GM19372 (cell line): ENCODE results near the gene AZU1.
"Not testable (repeated sequence)": the region's sequence is repeated elsewhere in the genome, so short reads cannot be mapped to it uniquely, and the experiment has no call there.

ENCODE experiments used
- ATAC-seq: cut with Tn5 transposase; IDR thresholded peaks from one replicate; pipeline ENCODE4 v1.9.1; 2021; ENCODE audit warnings: mild to moderate bottlenecking, low read depth, moderate library complexity; ENCODE audit not compliant: unreplicated experiment

The AZU1 gene

GRCh38 chr19:852136-853013, 24.7 kb downstream of the AZU1 start, which contains the start of gene ELANE:
ELANE (plus strand) TSS chr19:852303; CDS start chr19:852329, 26 bp downstream.
- no peak for ATAC-seq

- no peak for ATAC-seq
Measured at GRCh38 chr19:853014-853585, 25.5 kb downstream of the AZU1 start.

DNA sequence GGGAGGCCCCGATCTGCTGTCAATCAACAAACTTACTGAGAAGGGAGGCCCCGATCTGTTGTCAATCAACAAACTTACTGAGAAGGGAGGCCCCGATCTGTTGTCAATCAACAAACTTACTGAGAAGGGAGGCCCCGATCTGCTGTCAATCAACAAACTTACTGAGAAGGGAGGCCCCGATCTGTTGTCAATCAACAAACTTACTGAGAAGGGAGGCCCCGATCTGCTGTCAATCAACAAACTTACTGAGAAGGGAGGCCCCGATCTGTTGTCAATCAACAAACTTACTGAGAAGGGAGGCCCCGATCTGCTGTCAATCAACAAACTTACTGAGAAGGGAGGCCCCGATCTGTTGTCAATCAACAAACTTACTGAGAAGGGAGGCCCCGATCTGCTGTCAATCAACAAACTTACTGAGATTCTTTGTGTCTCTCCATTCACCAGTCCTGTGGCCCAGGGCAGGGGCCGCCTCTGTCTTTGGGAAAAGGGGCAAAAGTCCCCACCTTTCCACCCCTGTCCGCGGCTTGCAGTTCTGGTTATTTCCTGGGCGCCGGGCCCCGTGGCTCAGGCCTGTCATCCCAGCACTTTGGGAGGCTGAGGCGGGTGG, 26.1 kb downstream of the AZU1 start:
- not testable (repeated sequence) for ATAC-seq

DNA sequence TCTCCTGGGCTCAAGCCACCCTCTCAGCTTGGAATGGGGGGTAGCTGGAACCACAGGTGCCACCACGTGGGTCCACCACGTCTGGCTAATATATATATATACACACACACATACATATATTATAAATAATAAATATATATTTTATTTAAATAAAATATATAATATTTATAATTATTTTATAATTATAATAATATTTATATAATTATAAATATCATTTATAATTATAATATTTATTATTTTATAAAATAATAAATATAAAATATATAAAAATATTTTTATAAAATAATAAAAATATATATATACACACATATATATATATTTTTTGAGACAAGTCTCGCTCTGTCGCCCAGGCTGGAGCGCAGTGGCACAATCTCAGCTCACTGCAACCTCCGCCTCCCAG, 26.9 kb downstream of the AZU1 start:
- no peak for ATAC-seq

DNA sequence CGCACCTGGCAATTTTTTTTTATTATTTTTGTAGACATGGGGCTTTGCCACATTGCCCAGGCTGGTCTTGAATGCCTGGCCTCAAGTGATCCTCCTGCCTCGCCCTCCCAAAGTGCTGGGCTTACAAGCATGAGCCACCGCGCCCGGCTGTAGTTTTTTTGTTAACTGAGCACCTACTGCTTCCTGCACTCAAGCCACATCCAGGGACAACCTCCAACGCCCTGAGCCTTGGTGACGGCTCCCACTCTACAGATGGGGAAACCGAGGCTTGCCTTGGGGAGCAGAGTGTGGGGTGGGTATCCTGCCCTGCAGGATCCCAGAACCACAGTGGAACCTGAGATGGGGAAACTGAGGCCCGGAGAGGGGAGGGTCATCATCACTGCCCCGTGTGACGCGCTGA, 27.5 kb downstream of the AZU1 start:
- no peak for ATAC-seq

GRCh38 chr19:855566-856120, 28.0 kb downstream of the AZU1 start:
- ATAC-seq: no peak

GRCh38 chr19:858284-858683, 30.6 kb downstream of the AZU1 start:
- no peak for ATAC-seq

- ATAC-seq: no peak
Measured at GRCh38 chr19:858868-859843, 31.5 kb downstream of the AZU1 start, which contains the start of gene CFD. CFD (plus strand) TSS chr19:859664; CDS start chr19:859690, 26 bp downstream.

GRCh38 chr19:861141-861755, 33.6 kb downstream of the AZU1 start:
- no peak for ATAC-seq

DNA sequence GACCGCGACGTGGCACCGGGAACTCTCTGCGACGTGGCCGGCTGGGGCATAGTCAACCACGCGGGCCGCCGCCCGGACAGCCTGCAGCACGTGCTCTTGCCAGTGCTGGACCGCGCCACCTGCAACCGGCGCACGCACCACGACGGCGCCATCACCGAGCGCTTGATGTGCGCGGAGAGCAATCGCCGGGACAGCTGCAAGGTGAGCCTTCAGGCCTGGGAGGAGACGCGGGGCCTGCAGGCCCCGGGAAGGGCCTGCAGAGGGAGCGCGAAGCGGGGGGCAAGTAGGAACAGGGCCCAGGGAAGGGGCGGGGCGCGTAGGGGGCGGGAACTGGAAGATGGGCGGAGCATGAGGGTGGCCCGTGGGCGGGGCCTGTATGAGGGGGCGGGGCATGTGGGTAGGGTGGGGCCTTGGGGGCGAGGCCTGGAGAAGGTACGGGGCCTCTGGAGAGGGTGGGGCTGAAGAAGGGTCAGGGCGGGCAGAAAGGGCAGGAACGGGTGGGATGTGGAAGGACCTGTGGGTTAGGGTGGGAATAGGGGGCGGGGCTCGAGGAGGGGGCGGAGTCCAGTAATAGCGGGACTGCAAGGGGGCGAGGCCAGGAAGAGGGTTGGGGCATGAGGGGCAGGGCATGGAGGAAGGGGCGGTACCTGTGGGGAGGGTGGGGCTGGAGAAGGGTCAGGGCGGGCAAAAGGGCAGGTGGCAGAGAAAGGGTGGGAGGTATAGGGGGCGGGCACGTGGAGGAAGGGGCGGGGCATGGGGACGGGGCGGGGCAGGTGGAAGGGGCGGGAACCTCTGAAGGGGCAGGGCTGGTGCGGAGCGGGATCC, 34.3 kb downstream of the AZU1 start:
- no peak for ATAC-seq

DNA sequence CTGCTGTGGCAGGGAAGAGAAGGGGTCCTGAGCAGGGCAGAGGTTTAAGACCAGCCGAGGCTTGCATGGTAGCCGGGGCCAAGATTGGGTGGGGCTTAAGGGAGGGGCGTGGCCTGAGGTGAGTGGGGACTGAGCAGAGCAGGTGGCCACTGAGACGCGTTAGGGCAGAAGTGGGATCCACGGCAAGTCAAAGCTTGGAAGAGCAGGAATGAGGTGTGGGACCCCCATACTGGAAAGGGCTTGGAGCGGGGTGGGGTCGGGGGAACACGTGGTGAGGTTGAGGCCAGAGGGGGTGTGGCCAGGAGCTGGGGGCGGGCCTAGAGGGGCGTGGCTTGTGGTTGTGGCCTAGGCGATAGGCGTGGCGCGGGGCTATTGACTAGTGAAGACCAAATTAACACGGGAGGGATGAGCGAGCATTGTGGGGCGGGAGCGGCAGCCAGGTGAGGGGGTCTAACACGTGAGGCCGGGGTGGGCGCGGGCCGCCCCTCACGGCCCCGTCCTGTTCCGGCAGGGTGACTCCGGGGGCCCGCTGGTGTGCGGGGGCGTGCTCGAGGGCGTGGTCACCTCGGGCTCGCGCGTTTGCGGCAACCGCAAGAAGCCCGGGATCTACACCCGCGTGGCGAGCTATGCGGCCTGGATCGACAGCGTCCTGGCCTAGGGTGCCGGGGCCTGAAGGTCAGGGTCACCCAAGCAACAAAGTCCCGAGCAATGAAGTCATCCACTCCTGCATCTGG, 35.1 kb downstream of the AZU1 start:
- ATAC-seq: no peak

DNA sequence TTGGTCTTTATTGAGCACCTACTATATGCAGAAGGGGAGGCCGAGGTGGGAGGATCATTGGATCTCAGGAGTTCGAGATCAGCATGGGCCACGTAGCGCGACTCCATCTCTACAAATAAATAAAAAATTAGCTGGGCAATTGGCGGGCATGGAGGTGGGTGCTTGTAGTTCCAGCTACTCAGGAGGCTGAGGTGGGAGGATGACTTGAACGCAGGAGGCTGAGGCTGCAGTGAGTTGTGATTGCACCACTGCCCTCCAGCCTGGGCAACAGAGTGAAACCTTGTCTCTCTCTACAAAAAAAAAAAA, 35.6 kb downstream of the AZU1 start:
- ATAC-seq: no peak

GRCh38 chr19:866769-867300, 39.2 kb downstream of the AZU1 start:
- no peak for ATAC-seq

- no peak for ATAC-seq
Measured at GRCh38 chr19:867301-867793, 39.7 kb downstream of the AZU1 start.

DNA sequence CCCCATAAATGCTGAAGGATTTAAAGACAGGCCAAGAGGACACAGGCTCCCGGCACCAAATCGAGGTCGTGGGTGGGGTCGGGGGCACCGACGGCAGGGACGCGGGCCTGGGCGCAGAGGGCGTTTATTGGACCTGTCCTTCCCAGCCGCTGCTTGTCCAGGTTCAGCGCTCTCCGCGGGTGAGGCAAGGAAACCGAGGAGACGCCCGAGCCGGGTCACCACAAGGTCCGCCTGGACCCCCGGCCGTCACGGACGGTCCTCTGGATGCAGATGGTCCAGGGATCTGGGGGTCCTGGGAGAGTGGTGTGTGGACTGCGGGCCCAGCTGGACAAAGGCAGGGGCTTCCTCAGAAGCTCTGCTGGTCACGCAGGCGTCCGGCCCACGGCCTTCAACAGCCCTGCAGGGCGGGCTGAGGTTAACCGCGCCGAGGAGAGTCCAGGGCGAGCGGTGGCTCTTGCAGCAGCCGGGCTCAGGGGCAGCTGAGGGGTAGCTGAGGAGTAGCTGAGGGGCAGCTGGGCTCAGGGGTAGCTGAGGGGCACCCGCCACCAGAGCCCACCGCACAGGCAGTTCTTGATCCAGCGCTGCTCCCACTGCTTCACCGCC, 40.3 kb downstream of the AZU1 start:
- ATAC-seq: no peak

DNA sequence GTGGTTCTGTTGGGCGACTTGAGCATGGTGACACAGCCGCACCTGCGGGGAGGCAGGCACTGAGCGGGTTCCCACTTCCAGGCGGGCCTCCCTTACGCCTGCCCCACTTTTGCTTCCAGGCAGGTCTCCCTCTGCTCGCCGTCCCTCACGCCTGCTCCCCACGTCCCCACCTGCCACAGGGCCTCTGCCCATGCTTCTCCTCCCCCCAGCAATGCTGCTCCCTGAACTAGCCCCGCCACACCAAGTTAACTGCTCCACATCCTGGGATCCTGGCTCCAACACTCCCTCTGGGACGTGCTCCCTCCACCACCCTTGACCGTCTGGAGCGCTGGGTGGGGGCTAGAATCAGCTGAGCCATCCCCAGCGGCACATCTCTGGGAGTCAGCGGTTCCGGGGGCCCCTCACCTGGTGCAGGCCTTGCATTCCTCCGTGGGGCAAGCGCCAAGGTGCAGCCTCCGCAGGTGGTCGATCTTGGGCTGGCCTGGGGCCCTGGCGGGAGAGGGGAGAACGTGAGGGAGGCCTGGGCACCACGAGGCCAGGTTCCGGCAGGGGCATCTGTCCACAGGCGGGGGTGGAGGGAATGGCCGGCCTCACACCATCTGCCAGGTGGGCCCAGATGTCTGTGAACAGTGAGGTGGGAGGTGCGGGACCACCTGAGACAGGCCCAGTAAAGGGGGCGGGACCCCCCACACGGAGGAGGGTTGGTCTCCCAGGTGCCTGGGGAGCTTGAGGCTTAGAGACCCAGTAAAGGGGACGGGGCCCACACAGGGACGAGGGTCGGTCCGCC, 41.0 kb downstream of the AZU1 start:
- no peak for ATAC-seq
